ENCODE data around the gene PLGRKT. TPM values are rescaled to one million over a fixed set of nuclear protein-coding genes. Genes with fewer than 3 reads are reported as not detected.
A peak's percentile ranks its signal among the peaks of the same experiment; 100 is the strongest.
"Not testable (repeated sequence)": the region's sequence is repeated elsewhere in the genome, so short reads cannot be mapped to it uniquely, and the experiment has no call there.

The PLGRKT gene
- total and polyA plus RNA-seq, 2 experiments from 2014 or later = 28.3 to 40.3 TPM

DNA sequence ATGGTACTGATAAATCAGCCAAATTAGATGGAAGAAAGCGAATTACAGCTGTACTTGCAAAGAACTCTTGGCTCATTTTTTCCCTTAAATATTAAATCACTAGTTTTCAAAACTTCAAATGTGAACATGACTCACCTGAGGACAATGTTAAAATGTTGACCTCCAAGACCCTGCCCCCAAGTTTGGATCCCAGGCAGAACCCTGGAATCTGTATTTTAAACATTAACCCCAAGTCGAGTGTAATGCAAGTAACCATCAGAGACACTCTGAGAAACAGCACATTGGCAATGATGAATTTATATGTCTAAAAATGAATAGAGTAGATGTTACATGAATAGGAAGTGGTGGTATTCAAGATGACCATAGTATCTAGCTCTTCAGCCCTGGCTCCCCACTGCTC is 10.3 kb upstream of the PLGRKT start:
- no peaks in the 10 kb centered on the region for H3K27me3 ChIP-seq (replicated peaks; ENCODE audit: insufficient read depth)
- 69 to 75% methylated on average over 2 of the region's 2 CpGs for WGBS, 2 experiments (ENCODE audit: low coverage in 1 of 2, low lambda C conversion rate in 2 of 2, missing lambda C conversion rate in 2 of 2)
- H2AFZ ChIP-seq = no peak overlapping the region
- no peaks in the 10 kb centered on the region for H3K9me2 ChIP-seq (ENCODE audit: insufficient read depth)
- H3K4me3 ChIP-seq = no peak overlapping the region
- peaks cover 29% of the 10 kb centered on the region for H3K4me1 ChIP-seq (ENCODE audit: insufficient read depth)
- no peaks in the 10 kb centered on the region for H4K20me1 ChIP-seq (ENCODE audit: insufficient read depth)
- no peak for DNase-seq
- no peaks in the 10 kb centered on the region for H3K36me3 ChIP-seq (ENCODE audit: low read depth)
- in situ Hi-C loops (cut with MboI) = loop anchor here (5.0 to 10.0 kb wide), 2 partner anchors 144 to 693 kb away; no protein-coding TSS in a partner anchor
- no peak overlapping the region for H3K27ac ChIP-seq
- H3K4me2 ChIP-seq (ENCODE audit: unreplicated experiment) = no peak overlapping the region
- no peak overlapping the region for H3K9ac ChIP-seq
- H3K79me2 ChIP-seq (ENCODE audit: insufficient read depth) = peaks cover 24% of the 10 kb centered on the region
- peaks cover 9% of the 10 kb centered on the region; the same call in 1 of the 2 replicates for H3F3A ChIP-seq (ENCODE audit: insufficient read depth)
- no peaks in the 10 kb centered on the region for H3K9me3 ChIP-seq (ENCODE audit: low read depth)
- TF ChIP-seq EZH2phosphoT487 (IDR thresholded peaks at IDR 0.05; ENCODE audit: insufficient read depth, low read depth) (no peak), EZH2 (IDR thresholded peaks at IDR 0.05; ENCODE audit: insufficient read depth, poor library complexity, severe bottlenecking) (no peak)

DNA sequence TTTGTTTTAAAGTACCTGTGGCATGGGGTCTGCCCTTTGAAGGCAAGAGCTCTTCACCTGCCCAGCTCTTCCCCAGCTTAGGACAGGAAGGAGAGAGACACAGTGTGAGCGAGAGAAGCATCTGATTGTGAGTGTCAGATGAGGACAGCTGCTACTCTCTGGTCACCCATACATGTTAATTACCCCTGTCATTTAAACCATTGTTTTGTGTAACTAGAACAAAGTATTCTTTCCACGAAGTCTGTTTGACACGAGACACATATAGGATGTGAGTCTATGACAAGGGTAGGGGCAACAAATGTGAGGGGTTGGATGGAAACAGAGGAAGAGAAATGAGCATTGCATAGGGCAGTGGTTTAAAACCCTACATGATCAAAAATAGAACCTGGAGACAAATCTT is 9.6 kb upstream of the PLGRKT start:
- in situ Hi-C loops (cut with MboI) = loop anchor here (5.0 to 10.0 kb wide), 2 partner anchors 145 to 693 kb away; no protein-coding TSS in a partner anchor
- Histone ChIP-seq H3K4me2 (ENCODE audit: unreplicated experiment) (peak overlapping the region; percentile 6), H3K36me3 (ENCODE audit: low read depth) (no peaks in the 10 kb centered on the region), H3K27me3 (replicated peaks; ENCODE audit: insufficient read depth) (no peaks in the 10 kb centered on the region), H3K4me3 (no peak overlapping the region), H3K27ac (no peak overlapping the region), H3F3A (ENCODE audit: insufficient read depth) (peaks cover 9% of the 10 kb centered on the region; the same call in 1 of the 2 replicates), H3K9ac (no peak overlapping the region), H2AFZ (no peak overlapping the region), H3K79me2 (ENCODE audit: insufficient read depth) (peaks cover 17% of the 10 kb centered on the region), H3K4me1 (ENCODE audit: insufficient read depth) (peaks cover 28% of the 10 kb centered on the region), H4K20me1 (ENCODE audit: insufficient read depth) (no peaks in the 10 kb centered on the region), H3K9me2 (ENCODE audit: insufficient read depth) (no peaks in the 10 kb centered on the region), H3K9me3 (ENCODE audit: low read depth) (no peaks in the 10 kb centered on the region)
- 96 to 98% methylated on average over 3 of the region's 3 CpGs for WGBS, 2 experiments (ENCODE audit: low coverage in 1 of 2, low lambda C conversion rate in 2 of 2, missing lambda C conversion rate in 2 of 2)
- TF ChIP-seq EZH2 (IDR thresholded peaks at IDR 0.05; ENCODE audit: insufficient read depth, poor library complexity, severe bottlenecking) (no peak), EZH2phosphoT487 (IDR thresholded peaks at IDR 0.05; ENCODE audit: insufficient read depth, low read depth) (no peak)
- no peak for DNase-seq

DNA sequence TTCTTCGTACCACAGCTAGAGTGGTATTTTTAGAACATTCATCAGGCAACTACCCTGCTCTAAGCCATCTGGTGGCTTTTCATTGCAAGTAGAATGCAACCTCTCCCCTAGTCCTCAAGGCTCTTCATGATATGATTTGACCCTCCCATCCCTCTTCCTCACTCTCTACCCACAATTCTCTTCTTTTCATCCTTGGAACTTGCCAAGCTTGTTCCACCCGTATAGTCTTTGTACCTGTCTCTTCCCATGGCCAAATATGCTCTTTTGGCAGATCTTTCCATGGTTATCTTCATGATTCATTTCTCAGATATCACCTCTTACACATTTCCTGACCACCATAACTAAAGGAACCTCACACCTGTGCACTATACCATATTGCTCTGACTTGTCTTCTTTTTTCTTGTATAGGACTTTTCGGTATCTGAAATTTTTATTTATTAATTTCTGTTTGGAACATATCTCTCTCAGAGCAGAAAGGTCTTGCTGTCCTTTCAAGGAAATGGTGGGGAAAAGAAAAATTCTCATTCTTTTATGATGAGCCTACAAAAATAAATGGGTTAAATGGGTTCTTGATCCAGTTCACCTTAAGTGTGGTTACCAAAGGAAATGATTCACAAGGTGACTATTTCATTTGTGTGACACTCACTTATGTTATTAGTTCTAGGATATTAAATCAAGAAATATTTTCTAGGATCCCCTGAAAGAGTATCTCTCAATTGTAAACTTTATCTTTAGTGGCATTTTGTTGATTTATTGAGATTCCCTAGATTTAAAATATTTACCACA is 8.9 kb upstream of the PLGRKT start:
- H3K79me2 ChIP-seq (ENCODE audit: insufficient read depth) = peaks cover 10% of the 10 kb centered on the region
- H3K36me3 ChIP-seq (ENCODE audit: low read depth) = no peaks in the 10 kb centered on the region
- H3K4me1 ChIP-seq (ENCODE audit: insufficient read depth) = peaks cover 27% of the 10 kb centered on the region
- no peaks in the 10 kb centered on the region for H3K27me3 ChIP-seq (replicated peaks; ENCODE audit: insufficient read depth)
- no peaks in the 10 kb centered on the region for H3K9me3 ChIP-seq (ENCODE audit: low read depth)
- no peak overlapping the region for H3K27ac ChIP-seq
- H3K4me3 ChIP-seq = no peak overlapping the region
- peak; percentile 18 for DNase-seq
- peak overlapping the region; percentile 6 for H3K4me2 ChIP-seq (ENCODE audit: unreplicated experiment)
- 94 to 99% methylated on average over 3 of the region's 3 CpGs for WGBS, 2 experiments (ENCODE audit: low coverage in 1 of 2, low lambda C conversion rate in 2 of 2, missing lambda C conversion rate in 2 of 2)
- H3K9ac ChIP-seq = no peak overlapping the region
- no peaks in the 10 kb centered on the region for H3K9me2 ChIP-seq (ENCODE audit: insufficient read depth)
- no peaks in the 10 kb centered on the region for H4K20me1 ChIP-seq (ENCODE audit: insufficient read depth)
- in situ Hi-C loops (cut with MboI) = loop anchor here (5.0 to 10.0 kb wide), 2 partner anchors 146 to 692 kb away; no protein-coding TSS in a partner anchor
- TF ChIP-seq EZH2phosphoT487 (IDR thresholded peaks at IDR 0.05; ENCODE audit: insufficient read depth, low read depth) (no peak), EZH2 (IDR thresholded peaks at IDR 0.05; ENCODE audit: insufficient read depth, poor library complexity, severe bottlenecking) (no peak)
- H2AFZ ChIP-seq = no peak overlapping the region
- peaks cover 9% of the 10 kb centered on the region; the same call in 1 of the 2 replicates for H3F3A ChIP-seq (ENCODE audit: insufficient read depth)

DNA sequence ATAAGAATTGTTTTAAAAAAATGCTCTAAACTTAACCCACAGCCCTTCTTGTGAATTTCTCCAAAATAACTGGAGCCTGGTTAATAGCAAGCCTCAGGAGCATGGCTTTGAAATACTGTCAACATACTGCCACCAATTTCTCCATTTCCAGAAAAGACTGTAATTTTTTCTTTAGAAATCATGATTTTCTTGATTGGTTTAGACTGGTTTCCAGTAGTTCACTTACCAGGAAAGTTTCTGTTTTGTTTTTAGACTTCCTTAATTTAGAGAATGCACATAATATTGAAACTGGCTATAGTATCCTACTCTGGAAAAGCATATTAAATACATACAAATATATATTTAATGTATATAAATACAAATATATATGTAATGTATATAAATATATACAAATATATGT is 8.2 kb upstream of the PLGRKT start:
- TF ChIP-seq EZH2phosphoT487 (IDR thresholded peaks at IDR 0.05; ENCODE audit: insufficient read depth, low read depth) (no peak), EZH2 (IDR thresholded peaks at IDR 0.05; ENCODE audit: insufficient read depth, poor library complexity, severe bottlenecking) (no peak)
- DNase-seq = no peak
- in situ Hi-C loops (cut with MboI) = loop anchor here (5.0 to 10.0 kb wide), 2 partner anchors 146 to 691 kb away; no protein-coding TSS in a partner anchor

DNA sequence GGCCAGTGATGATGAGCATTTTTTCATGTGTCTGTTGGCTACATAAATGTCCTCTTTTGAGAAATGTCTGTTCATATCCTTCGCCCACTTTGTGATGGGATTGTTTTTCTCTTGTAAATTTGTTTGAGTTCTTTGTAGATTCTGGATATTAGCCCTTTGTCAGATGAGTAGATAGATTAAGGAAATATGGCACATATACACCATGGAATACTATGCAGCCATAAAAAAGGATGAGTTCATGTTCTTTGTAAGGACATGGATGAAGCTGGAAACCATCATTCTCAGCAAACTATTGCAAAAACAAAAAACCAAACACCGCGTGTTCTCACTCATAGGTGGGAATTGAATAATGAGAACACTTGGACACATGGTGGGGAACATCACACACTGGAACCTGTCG is 7.4 kb upstream of the PLGRKT start:
- not testable (repeated sequence) for H4K20me1 ChIP-seq (ENCODE audit: insufficient read depth); H2AFZ ChIP-seq; H3K36me3 ChIP-seq (ENCODE audit: low read depth); DNase-seq; H3K9me3 ChIP-seq (ENCODE audit: low read depth); H3K4me2 ChIP-seq (ENCODE audit: unreplicated experiment); H3K9ac ChIP-seq; H3K27me3 ChIP-seq (replicated peaks; ENCODE audit: insufficient read depth); H3K4me3 ChIP-seq; H3K9me2 ChIP-seq (ENCODE audit: insufficient read depth); H3F3A ChIP-seq (ENCODE audit: insufficient read depth); H3K27ac ChIP-seq; H3K79me2 ChIP-seq (ENCODE audit: insufficient read depth)
- in situ Hi-C loops (cut with MboI) = loop anchor here (5.0 to 10.0 kb wide), 2 partner anchors 147 to 690 kb away; no protein-coding TSS in a partner anchor
- 83 to 88% methylated on average over 4 of the region's 4 CpGs for WGBS, 2 experiments (ENCODE audit: low coverage in 1 of 2, low lambda C conversion rate in 2 of 2, missing lambda C conversion rate in 2 of 2)
- peaks cover 21% of the 10 kb centered on the region for H3K4me1 ChIP-seq (ENCODE audit: insufficient read depth)

More for the DNA sequence above, 8.2 kb upstream of the PLGRKT start:
- no peaks in the 10 kb centered on the region for H3K9me3 ChIP-seq (ENCODE audit: low read depth)
- H3K4me2 ChIP-seq (ENCODE audit: unreplicated experiment) = no peak overlapping the region
- H3K36me3 ChIP-seq (ENCODE audit: low read depth) = no peaks in the 10 kb centered on the region
- H3K9ac ChIP-seq = no peak overlapping the region
- no peaks in the 10 kb centered on the region for H3K27me3 ChIP-seq (replicated peaks; ENCODE audit: insufficient read depth)
- H3K4me1 ChIP-seq (ENCODE audit: insufficient read depth) = peaks cover 24% of the 10 kb centered on the region
- no peaks in the 10 kb centered on the region for H3K9me2 ChIP-seq (ENCODE audit: insufficient read depth)
- H3K79me2 ChIP-seq (ENCODE audit: insufficient read depth) = peaks cover 3% of the 10 kb centered on the region
- no peak overlapping the region for H3K4me3 ChIP-seq
- H3K27ac ChIP-seq = no peak overlapping the region
- no peaks in the 10 kb centered on the region for H4K20me1 ChIP-seq (ENCODE audit: insufficient read depth)
- no peak overlapping the region for H2AFZ ChIP-seq
- peaks cover 1% of the 10 kb centered on the region; the same call in 1 of the 2 replicates for H3F3A ChIP-seq (ENCODE audit: insufficient read depth)

All from GM23248 (cell line).